ENCODE data around the gene DLGAP1.

DLGAP1 gene

DNA sequence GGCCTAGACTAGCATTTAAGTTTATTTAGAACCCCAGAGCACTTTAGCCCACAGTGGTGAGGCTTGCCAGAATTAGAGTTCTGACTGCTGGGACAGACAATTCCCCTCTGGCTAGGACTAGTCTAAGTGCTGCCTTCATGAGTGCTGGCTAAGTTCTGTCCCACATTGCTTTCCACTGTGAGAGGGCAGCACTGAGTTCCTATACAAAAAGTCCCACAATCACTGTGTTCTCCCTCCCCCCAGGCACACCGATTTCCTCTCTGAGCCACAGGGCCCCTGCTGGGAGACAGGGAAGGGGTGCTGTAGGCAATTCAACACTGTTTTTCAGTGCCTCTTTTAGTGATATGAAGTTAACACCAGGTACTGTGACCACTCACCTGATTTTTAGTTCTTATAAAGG, 310.9 kb downstream of the DLGAP1 start:
- no peak for DNase-seq

DNA sequence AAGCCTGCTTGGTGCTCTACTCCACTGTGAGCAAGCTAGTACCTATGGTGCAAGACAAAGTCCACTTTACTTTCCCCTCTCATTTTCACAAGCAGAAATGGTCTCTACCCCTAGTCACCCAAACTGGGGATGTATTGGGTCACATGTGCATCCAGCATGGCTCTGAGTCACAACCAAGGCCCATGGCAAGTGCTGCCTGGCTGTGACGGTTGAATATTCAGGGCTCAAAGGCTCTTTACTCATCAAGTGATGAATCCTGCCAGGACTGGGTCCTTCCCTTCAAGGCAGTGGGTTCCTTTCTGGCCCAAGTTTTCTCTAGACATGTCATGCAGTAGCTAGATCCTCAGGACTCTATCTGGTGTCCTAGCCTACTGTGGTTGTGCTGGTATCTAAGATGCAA, 311.5 kb downstream of the DLGAP1 start:
- DNase-seq = no peak

DNA sequence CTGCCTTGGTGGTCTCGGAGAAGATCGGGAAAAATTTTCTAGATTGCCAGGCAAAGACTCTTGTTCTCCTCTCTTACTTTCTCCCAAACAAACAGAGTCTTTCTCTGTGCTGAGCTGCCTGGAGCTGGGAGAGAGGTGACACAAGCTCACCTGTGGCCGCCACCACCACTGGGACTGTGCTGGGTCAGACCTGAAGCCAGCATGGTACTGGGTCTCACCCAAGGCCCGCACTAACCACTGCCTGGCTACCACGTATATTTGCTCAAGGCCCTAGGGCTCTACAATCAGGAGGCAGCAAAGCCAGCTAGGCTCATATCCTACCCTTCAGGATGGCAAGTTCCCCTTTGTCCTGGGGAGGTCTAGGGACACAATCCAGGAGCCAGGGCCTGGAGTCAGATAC, 312.2 kb downstream of the DLGAP1 start:
- DNase-seq = no peak

DNA sequence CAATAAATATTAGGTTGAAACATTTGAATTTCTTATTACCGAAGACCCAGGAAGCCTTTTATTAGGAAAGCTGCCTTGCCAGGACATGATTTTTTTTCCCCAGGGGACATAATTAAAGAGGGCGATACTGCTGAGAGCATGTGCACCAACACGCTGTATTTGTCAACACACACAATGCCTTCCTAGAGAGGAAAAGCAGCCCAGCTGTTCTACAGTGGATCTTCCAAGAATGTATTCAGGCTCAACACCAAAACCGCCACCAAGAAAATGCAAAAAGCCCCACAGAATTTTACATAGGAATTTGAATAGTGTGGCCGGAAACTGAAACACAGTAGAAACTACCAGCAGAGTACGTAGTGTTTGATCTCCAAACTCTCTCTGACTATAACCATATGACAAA, 320.4 kb downstream of the DLGAP1 start:
- DNase-seq = no peak

DNA sequence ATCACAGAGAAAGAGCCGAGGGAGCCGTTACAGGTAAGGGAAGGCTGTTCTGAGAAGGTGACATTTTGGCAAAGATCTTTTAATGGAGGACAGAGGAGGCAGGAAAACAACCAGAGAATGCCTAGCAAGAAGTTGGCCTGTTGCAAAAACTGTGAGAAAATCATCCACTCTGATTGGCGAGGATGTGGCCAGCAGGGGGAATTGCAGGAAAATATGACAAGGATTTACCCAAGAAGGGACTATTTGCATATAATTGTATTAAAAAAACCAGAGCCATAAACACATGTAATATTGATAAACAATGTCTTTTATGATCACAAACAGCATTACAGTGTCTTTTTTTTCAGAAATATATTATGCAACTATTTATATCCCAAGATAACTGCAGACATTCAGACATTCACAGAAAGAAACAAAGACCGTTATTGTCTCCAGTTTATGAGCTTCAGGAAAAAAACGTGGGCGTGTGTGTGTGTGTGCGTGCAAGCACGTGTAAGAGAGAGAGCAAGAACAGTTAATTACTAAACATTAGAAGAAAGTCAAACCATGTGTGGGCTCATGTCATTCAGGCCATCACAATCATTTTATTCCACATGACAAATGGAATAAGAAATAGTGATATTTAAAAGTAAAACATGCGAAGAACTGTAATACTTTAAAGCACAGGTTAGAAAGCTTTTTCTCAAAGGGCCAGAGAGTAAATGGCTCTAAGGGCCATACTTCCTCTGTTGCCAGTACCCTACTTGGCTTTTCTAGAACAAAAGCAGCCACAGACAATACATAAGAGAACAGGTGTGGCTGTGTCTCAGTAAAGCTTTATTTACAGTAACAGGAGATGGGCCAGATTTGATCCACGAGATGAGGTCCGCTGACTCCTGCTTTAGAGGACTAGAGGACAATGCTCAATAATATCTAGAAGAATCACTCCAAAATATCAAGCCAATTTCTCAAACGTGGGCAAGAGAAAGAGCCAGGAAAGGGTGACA, 324.1 kb downstream of the DLGAP1 start:
- DNase-seq = no peak

DNA sequence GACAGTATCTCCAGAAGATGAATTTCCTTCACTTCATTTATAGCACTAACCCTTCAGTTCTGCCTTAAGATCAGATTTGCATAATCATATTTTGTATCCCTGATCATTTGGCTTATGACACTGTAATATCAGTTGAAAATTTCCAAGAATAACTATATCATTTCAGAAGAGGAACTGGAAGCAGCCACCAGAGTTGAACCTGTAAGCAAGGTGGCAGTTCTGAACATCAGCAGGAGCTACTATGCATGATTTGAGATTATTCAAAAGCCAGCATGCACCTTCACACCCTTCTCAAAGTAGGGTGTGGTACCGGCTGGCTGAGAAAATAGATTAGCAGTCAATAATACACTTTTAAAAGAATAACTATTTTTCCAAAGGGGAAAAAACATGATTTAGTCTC, 328.2 kb downstream of the DLGAP1 start:
- DNase-seq = no peak

DNA sequence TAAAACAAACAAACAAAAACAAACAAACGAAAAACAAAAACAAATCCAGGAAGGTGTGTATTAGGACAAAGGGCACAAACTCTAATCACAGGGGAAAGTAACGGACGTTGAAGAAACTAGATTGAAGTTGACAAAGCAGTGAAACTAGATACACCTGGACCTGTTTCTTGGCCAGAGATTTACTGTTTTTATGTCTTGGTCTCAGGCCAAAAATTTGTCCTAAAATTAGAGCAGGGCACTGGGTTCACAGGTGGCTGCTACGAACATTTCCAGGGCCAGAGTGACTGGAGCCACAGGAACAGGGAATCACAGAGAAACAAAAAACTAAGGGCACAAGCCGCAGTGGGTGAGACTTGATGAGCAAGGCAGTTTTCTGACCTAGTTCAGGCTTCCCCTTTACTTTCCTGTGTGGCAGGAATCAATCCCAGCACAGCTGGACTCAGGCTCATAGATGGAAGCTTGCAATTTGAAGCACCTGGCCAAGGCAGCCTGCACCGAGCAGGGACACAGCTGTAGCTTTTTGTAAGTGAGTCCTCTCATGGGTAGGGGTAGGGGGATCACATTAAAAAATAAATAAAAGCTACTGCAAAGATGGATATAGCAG, 329.4 kb downstream of the DLGAP1 start:
- no peak for DNase-seq

DNA sequence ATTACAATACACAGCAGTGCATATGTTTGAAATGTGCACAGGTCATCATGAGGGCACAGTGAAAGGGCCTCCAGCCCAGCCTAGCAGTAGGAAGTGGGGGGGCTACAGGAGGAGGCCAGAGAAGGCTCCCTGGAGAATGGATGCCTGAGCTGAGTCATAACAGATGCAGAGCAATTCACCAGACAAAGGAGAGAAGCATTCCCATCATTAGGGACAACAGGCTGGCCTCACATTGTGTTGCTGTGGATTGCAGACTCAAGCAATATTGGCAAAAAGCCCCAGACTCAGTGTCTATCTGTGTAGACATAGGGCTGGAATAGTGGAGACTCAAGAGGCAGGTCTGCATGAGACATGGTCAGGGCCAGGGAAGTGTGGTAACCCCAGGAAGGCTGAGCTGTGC, 329.9 kb downstream of the DLGAP1 start:
- peak; percentile 28 for DNase-seq

DNA sequence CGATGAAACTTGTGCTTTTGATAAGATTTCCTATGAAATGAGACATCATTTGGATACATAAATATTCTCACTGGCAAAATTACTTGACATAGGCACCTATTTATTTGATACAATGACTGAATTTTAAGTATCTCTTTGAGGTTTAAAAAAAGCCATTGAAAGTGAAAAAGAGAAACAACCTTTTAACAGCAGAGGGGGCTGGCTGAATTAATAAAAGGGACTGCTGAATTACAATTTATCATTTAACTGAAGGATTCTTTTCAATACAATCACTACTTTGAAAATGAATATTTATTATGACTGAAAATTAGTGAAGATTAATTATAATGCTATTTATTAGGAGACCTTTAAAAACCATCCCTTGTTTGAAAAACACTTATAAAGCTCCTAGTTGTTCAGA, 335.3 kb downstream of the DLGAP1 start:
- no peak for DNase-seq

DNA sequence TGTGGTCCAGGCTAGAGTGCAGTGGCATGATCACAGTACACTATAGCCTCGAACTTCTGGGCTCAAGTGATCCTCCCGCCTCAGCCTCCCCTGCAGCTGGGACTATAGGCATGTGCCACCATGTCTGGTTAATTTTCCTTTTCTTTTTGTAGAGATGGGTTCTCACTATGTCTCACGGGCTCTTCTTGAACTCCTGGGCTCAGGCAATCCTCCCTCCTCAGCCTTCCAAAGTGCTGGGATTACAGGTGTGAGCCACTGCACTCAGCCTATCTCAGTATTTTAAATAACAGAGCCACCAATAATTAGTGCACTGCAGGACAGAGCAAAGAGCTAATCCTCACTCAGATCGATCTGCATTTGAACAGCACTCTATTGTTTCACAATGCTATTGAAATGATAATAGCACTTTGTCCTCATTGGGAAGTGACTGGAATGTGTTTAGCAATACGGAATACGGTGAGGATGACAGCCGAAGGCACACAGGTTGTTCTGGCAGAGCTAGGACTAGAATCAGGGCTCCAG, 335.9 kb downstream of the DLGAP1 start:
- DNase-seq = no peak

DNA sequence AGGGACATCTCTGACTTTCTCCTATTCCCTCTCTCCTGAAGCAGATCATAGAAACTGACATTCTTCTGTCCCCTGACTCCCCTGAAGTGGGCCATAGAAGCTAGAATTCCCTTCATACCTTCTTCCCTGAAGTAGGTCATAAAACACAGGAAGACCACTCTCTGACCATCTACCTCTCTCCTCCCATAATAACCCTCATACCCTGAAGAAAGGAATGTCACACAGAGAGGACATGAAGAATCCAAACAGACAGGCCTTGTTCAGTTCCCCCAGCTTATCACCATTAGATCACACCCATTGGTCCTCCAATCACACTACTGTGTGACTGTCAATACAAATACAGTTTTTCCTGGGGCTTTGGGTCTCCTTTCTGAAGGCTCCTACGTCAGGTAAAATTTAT, 347.1 kb downstream of the DLGAP1 start:
- DNase-seq = no peak

DNA sequence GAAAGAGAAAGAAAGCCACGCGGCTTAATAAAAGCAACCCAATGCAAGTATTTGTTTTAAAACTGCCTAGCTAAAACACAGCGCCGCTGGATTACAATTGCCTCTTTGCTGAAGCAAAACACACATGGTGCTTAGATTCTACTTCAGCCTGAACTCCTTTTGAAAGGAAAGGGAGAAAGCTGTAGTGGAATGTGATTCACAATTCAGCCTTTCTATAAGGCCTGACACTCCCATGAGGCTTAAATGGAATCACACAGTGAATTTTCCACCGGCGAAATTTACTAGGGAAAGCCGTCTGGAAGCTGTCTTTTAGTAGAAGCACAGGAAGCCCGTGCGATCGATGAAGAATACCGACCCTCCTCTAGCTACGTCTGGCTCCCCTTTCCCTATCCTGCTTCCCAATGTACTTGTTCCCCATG, 348.0 kb downstream of the DLGAP1 start:
- DNase-seq = no peak

DNA sequence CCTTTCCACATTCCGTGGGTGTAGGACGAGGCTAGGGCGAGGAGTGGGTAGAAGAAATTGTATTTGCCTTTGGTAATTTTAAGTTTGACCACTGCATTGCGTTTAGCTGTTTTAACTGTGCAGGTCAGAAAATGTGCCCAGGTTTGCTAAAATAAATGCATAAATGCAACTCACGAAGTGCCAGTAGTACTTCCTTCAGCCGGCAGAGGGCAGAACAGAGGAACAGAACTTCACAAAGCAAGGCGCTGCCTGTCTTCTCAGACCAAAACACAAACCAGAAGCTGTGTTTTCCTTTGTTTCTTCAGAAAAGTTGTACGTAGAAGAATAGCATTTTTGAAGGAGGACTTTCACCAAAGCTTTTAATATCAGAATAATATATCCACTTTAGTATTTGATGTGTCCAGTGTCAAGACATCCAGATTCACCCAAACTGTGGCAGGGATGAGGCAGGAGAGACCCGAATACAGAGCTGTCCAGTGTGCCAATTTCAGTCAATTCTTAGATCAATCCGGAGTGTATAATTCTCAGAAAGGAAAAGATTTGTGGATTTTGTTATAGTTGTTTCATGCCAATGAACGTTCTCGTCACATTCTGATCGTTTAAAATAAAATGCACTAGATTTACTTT, 348.6 kb downstream of the DLGAP1 start:
- DNase-seq = no peak

DNA sequence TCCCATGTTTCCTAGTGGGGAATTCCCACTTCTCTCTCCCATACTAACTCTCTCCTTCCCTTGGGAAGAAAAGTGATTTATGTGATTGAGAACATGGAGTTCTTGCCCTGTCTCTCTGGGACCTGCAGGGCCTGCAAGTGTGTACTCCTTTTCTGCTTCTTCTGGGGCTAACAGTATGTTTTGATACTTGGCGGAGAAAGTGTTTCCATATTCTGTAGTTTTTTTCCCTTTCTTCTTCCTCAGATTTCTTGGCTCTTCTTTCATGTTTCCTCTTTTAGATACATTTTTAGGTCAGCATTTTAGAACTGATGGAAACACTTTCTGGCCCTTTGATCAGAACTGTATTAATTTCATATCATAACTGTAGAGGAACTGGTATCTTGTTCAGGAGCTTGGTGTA, 352.2 kb downstream of the DLGAP1 start:
- no peak for DNase-seq

DNA sequence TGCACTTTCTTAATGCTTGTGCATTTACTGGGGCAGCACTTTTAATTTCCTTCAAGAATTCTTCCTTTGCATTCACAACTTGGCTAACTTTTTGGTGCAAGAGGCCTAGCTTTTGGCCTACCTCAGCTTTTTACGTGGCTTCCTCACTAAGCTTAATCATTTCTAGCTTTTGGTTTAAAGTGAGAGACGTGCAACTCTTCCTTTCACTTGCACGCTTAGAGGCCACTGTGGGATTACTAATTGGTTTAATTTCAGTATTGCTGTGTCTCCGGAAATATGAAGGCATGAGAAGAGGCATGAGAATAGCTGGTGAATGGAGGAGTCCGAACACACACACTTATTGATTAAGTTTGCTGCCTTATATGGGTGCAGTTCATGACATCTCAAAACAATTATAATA, 354.1 kb downstream of the DLGAP1 start:
- DNase-seq = no peak

DNA sequence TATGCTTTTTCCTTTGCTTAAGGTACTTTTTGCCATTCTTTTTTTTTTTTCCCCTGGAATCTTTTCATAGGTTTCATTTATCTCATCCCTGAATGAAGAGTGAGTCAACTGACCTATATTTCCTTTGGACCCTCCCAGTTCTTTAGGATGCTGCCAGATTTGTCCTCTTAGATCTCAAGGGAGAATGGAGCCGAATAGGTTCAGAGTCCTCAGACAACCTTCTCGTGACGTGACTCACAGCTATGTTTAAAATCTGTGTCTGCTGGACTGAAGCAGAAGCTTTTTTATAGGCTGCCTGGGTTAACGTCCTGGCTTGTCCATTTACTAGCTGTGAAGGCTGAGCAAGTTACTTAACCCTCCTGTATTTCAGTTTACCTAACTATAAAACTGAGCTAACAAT, 358.6 kb downstream of the DLGAP1 start:
- DNase-seq = peak; percentile 2

DNA sequence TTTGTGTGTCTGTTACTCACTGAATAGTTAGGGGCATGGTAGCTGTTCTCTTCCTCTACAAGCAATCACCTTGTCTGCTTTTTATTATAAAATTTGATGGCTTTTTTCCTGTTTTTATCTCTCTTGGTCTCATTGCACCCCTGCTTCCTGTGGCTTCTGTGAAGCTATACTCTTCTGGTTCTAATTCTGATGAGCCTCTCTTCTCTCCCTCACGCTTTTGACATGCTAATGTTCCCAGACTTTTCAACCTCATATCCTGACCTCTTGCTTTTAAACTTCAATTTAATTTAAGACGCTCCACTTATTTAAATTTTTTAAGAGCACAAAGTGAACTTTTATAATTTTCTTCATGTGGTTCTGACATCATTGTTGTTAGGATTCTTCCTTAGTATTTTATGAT, 361.4 kb downstream of the DLGAP1 start:
- DNase-seq = no peak

DNA sequence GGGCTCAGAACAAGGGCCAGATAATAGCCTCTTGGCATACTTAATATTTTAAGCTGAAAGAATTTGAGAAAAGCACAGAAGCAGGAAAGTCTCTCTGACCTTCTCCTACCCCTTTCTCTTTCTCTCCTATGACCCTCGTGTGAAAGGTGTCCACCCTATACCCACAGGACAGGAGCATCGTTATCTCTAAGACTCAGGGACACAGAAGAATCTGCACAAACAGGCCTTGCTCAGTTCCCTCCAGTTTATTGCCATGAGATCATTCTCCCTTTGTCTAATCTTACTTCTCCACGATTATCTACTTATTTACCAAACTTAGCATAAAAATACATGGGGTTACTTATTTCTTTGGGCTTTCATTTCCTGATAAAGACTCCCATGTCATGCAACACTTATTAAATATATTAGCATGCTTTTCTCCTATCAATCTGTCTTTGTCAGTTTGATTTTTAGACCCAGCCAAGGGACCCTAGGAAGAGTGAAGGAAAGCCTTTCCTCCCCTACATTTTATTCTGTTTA, 370.7 kb downstream of the DLGAP1 start:
- no peak for DNase-seq

DNA sequence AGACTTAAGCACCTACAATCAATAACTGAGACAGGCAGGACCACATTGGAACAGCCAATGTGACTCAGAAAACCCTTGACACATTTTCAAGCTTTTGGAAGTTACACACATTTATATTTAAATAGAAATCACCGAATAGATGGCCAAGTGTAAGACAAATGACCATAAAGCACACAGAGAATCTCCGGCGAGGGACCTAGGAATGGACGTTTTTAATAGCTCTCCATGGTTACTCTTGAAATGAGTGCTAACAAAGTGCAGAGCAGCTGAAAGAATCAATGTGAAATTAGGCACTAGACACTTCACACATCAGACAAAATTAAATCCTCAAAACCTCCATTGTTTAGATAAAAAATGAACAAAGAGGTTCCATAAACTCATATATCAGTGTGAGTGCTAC, 376.9 kb downstream of the DLGAP1 start:
- no peak for DNase-seq

DNA sequence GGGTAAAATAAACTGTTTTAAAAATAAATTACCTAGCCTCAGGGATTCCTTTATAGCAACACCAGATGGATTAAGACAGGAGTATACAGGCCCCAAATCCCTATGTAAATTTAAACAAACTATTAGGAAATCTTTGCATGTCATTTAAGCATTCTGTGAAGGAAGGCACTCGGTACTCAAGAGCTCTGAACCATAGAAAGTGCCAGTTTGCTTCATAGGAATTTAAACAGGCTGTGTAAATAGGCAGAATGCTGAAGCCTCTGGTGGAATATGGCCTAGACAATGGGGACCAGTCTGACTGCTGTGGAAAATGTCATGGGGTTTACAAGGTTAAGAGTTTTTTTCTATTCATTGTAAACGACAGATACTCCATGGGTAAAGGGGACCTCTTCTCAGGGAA, 377.4 kb downstream of the DLGAP1 start:
- DNase-seq = no peak

DNA sequence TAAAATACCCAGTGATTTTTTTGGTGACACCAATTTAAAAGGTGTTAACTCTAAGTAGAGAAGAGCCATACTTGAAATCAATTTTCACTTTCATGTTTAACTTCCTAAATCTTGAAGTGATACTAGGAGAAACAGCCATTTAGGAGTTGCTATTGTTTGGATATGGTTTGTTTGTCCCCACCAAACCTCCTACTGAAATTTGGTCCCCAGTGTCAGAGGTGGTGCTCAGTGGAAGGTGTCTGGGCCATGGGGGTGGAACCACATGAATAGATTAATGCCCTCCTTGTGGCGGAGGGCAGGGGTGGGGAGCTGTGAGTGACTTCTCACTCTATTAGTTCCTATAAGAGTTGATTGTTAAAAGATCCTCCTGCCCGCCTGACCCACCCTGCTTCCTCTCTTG, 377.9 kb downstream of the DLGAP1 start:
- no peak for DNase-seq

DNA sequence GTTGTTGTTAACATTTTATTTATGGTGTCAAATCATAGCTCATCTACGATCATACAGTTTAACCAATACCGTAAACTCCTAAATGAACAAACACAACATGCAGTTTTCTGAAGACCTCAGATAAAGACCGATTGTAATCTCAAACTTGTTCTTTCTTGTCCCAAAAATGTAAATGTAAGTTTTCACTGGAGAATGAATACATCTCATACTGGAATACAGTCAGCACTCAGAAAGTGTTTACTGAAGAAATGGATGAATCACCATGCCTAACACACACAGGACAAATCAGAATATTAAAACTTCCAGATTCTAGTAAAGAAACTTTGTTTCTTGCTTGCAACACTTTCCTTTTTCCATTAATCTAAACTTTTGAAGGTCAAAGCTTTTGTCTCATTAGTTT, 380.5 kb downstream of the DLGAP1 start:
- no peak for DNase-seq

DNA sequence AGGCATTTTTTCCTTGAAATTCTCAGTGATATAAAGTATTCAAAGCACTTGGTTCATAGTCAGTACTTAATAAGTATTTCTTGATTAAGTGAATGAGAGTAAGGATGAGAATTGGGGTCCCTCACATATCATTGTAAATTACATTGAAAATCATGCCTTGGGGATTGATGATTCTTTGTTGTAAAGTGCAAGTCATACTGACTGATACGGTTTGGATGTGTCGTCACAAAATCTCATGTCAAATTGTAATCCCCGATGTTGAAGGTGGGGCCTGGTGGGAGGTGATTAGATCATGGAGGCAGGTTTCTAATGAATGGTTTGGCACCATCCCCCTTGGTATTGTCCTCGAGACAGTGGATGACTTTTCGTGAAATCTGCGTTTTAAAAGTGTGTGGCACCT, 385.9 kb downstream of the DLGAP1 start:
- DNase-seq = no peak

Measured in T1000 (cell line).